NCI-H2171 treated with DMSO at 0.1 percent for 48 hours (cell line): ENCODE results near the gene ERLEC1.
"Not testable (repeated sequence)": the region's sequence is repeated elsewhere in the genome, so short reads cannot be mapped to it uniquely, and the experiment has no call there.

Experiments used
- DNase-seq: peaks from one replicate; lab custom pipeline; 2025; lab: John Stamatoyannopoulos, UW

ERLEC1 gene

GRCh38 chr2:53840580-53840979 is 53.7 kb downstream of the ERLEC1 start:
- DNase-seq, result no peak

- not testable (repeated sequence) for DNase-seq
Observed at GRCh38 chr2:53841651-53842050, 54.8 kb downstream of the ERLEC1 start.

GRCh38 chr2:53842891-53843290 is 56.0 kb downstream of the ERLEC1 start:
- DNase-seq, result no peak

GRCh38 chr2:53843595-53843994 is 56.8 kb downstream of the ERLEC1 start:
- DNase-seq, result no peak

- no peak for DNase-seq
Observed at GRCh38 chr2:53848062-53848461, 61.2 kb downstream of the ERLEC1 start.

- DNase-seq, result not testable (repeated sequence)
Observed at GRCh38 chr2:53851052-53851757, 64.4 kb downstream of the ERLEC1 start.

- DNase-seq, result no peak
Observed at GRCh38 chr2:53852532-53852931, 65.7 kb downstream of the ERLEC1 start.

- DNase-seq, result no peak
Observed at GRCh38 chr2:53854678-53855077, 67.8 kb downstream of the ERLEC1 start.

- DNase-seq, result no peak
Observed at GRCh38 chr2:53856272-53856671, 69.4 kb downstream of the ERLEC1 start.

- no peak for DNase-seq
Observed at GRCh38 chr2:53859206-53860181, 72.7 kb downstream of the ERLEC1 start, which contains the start of gene GPR75. Gene GPR75 (minus strand): TSS chr2:53859967. CDS start chr2:53854756, 5,211 bp downstream.

- DNase-seq, result no peak
Observed at GRCh38 chr2:53861824-53862223, 75.0 kb downstream of the ERLEC1 start.

GRCh38 chr2:53863538-53864227 is 76.8 kb downstream of the ERLEC1 start:
- no peak for DNase-seq

GRCh38 chr2:53865264-53865663 is 78.4 kb downstream of the ERLEC1 start:
- DNase-seq, result no peak

GRCh38 chr2:53865962-53866361 is 79.1 kb downstream of the ERLEC1 start:
- DNase-seq, result no peak

GRCh38 chr2:53867169-53867568 is 80.3 kb downstream of the ERLEC1 start:
- no peak for DNase-seq

- no peak for DNase-seq
Observed at GRCh38 chr2:53867773-53868172, 80.9 kb downstream of the ERLEC1 start.
